ENCODE results near the gene LRRC25. TPM values are rescaled to one million over a fixed set of nuclear protein-coding genes. Genes with fewer than 3 reads are reported as not detected.

Gene LRRC25
- total RNA-seq, 2 donors from 2014 or later, result 1.6 to 5.5 TPM

DNA sequence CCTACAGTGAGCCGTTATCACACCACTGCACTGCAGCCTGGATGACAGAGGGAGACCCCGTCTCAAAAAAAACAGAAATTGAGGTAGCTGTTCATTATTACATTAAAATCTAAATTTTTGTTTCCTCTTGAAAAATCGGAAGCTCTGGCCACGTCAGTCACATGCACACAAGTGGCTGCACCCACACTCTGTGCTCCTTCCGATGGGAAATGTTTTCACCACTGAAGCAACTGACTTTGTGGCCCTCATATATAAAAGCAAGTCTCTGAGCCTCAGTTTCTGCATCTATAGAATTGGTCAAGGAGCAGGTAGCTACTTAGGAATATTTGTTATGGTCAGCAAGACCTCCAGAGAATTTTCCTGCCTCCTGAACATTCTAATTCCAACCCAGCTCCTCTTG, 4.5 kb downstream of the LRRC25 start:
- H3K36me3 ChIP-seq, result no peaks in the 10 kb centered on the region
- WGBS, result 76% methylated on average over 5 of the region's 5 CpGs
- no peak overlapping the region for H3K27ac ChIP-seq
- no peaks in the 10 kb centered on the region for H3K27me3 ChIP-seq (replicated peaks; ENCODE audit: insufficient read depth)
- intact Hi-C loops (cut with DNase I), result loop anchor here (5.0 kb wide), 1 partner anchor 36 kb away; no protein-coding TSS in a partner anchor
- no peaks in the 10 kb centered on the region for H3K9me3 ChIP-seq
- TF ChIP-seq CTCF (IDR thresholded peaks at IDR 0.05) (no peak), POLR2AphosphoS5 (IDR thresholded peaks at IDR 0.05) (no peak), POLR2A (IDR thresholded peaks at IDR 0.05) (no peak)
- H3K4me1 ChIP-seq (replicated peaks), result peaks cover 3% of the 10 kb centered on the region
- DNase-seq (ENCODE audit: low spot score), result no peak
- no peak overlapping the region for H3K4me3 ChIP-seq

GRCh38 chr19:18392417-18392816, 5.0 kb downstream of the LRRC25 start:
- Histone ChIP-seq H3K4me1 (replicated peaks) (peaks cover 3% of the 10 kb centered on the region), H3K9me3 (no peaks in the 10 kb centered on the region), H3K4me3 (no peak overlapping the region), H3K36me3 (no peaks in the 10 kb centered on the region), H3K27ac (no peak overlapping the region), H3K27me3 (replicated peaks; ENCODE audit: insufficient read depth) (no peaks in the 10 kb centered on the region)
- peak; percentile 31 for TF ChIP-seq POLR2AphosphoS5 (IDR thresholded peaks at IDR 0.05)
- no peak for TF ChIP-seq CTCF (IDR thresholded peaks at IDR 0.05)
- DNase-seq (ENCODE audit: low spot score), result peak; percentile 43
- WGBS, result 36% methylated on average over 11 of the region's 11 CpGs
- intact Hi-C loops (cut with DNase I), result loop anchor here (5.0 kb wide), 1 partner anchor 35 kb away; no protein-coding TSS in a partner anchor

DNA sequence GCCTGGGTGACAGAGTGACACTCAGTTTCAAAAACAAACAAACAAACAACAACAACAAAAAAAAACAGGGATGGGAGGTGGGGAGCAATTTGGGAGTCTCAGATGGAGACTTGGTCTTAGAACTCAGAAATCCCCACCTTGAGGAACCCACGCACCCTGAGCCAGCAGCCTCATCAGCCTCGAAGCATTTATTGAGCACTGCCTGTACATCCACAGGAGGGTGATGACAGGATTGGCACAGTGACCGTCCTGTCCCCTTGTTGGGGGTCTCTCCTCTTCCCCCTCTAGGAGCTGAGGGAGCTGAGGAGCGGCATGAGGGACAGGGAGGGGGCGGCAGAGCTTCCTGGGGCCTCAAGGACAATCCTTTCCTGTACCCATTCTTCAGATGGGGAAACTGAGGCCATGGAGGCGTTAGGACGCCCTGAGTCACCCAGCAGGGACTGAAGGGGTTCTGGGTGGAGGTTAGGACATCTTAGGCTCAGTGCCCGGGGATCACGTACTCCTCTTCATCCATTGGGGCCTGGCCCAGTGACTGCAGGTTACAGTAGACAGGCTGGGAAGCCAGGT, 5.8 kb downstream of the LRRC25 start:
- no peak for DNase-seq (ENCODE audit: low spot score)
- intact Hi-C loops (cut with DNase I), result loop anchor here (5.0 kb wide), 1 partner anchor 34 kb away; no protein-coding TSS in a partner anchor
- Histone ChIP-seq H3K9me3 (no peaks in the 10 kb centered on the region), H3K36me3 (no peaks in the 10 kb centered on the region), H3K4me3 (no peak overlapping the region), H3K27me3 (replicated peaks; ENCODE audit: insufficient read depth) (no peaks in the 10 kb centered on the region), H3K27ac (no peak overlapping the region), H3K4me1 (replicated peaks) (peaks cover 3% of the 10 kb centered on the region)
- TF ChIP-seq POLR2AphosphoS5 (IDR thresholded peaks at IDR 0.05), result no peak
- TF ChIP-seq POLR2A (IDR thresholded peaks at IDR 0.05), result no peak
- no peak for TF ChIP-seq CTCF (IDR thresholded peaks at IDR 0.05)
- 83% methylated on average over 9 of the region's 9 CpGs for WGBS

DNA sequence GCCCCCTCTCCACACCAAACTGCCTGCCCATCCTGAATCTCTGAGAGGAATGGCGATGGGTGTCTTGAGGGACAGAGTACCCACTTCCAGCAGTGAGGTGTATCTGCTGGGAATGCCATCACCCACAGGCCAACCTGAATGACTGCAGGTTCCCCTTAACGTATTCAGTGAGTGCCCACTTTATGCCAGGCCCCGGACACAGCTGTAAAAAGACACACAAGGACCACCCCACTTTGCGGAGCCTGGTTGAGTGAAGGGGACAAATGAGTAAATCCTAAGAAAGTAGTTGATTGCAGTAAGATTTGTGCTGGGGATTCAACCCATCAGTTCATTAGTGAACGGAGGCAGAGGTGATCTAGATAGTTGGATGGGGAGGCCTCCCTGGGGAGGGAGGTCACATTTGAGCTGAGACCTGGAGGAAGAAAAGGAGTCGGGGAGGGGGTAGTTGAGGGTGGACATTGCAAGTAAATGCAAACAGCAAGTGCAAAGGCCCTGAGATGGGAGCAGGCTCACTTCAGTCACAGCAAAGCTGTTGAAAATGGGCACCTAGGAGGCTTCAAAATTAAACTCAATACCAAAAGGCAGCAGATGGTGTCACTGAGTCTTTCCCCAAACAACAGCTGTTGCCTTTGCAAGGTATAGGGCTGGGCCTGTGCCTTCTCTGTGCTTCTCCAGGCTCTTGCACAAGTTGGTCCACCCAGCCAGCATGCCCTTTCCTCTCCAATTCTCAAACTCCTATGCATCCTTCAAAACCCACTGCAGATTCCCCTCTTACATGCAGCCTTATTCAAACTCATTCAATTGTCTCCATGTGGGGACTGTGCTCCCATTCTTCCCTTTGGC, 7.1 kb downstream of the LRRC25 start:
- no peaks in the 10 kb centered on the region for H3K9me3 ChIP-seq
- H3K4me1 ChIP-seq (replicated peaks), result peaks cover 3% of the 10 kb centered on the region
- no peaks in the 10 kb centered on the region for H3K27me3 ChIP-seq (replicated peaks; ENCODE audit: insufficient read depth)
- intact Hi-C loops (cut with DNase I), result loop anchor here (5.0 kb wide), 1 partner anchor 33 kb away; no protein-coding TSS in a partner anchor
- no peak for DNase-seq (ENCODE audit: low spot score)
- no peak overlapping the region for H3K4me3 ChIP-seq
- no peak overlapping the region for H3K27ac ChIP-seq
- H3K36me3 ChIP-seq, result no peaks in the 10 kb centered on the region
- no peak for TF ChIP-seq POLR2A (IDR thresholded peaks at IDR 0.05)
- TF ChIP-seq POLR2AphosphoS5 (IDR thresholded peaks at IDR 0.05), result no peak
- no peak for TF ChIP-seq CTCF (IDR thresholded peaks at IDR 0.05)
- 86% methylated on average over 6 of the region's 6 CpGs for WGBS

Measured in prostate gland (tissue), 2 donors.